IgD-negative memory B cell (primary cell): ENCODE results near the gene TSEN54. TPM values are rescaled to one million over a fixed set of nuclear protein-coding genes. Genes with fewer than 3 reads are reported as not detected.
A peak's percentile ranks its signal among the peaks of the same experiment; 100 is the strongest.

Experiments
- H3K27ac Mint-ChIP-seq, 3 donors: one replicate each; pipeline ENCODE4 v1.8.0; 2020 to 2022; ENCODE audit warnings: mild to moderate bottlenecking in 3 of 3, mixed read lengths in 3 of 3, moderate library complexity in 1 of 3
- H3K27me3 Mint-ChIP-seq: one replicate; pipeline ENCODE4 v1.8.0; 2021; ENCODE audit warnings: mixed read lengths
- H3K36me3 Mint-ChIP-seq: one replicate; pipeline ENCODE4 v1.8.0; 2020; ENCODE audit warnings: mild to moderate bottlenecking, mixed read lengths
- H3K4me1 Mint-ChIP-seq, 3 donors: one replicate each; pipeline ENCODE4 v1.8.0; 2020 to 2022; ENCODE audit warnings: mixed read lengths in 3 of 3, mild to moderate bottlenecking in 1 of 3
- H3K4me3 Mint-ChIP-seq, 4 donors: one replicate each; pipeline ENCODE4 v1.8.0; 2020 to 2022; ENCODE audit warnings: mild to moderate bottlenecking in 4 of 4, mixed read lengths in 4 of 4, moderate library complexity in 3 of 4
- H3K9me3 Mint-ChIP-seq, 3 donors: one replicate each; pipeline ENCODE4 v1.8.0; 2020 to 2021; ENCODE audit warnings: mixed read lengths in 3 of 3, mild to moderate bottlenecking in 1 of 3
- polyA plus RNA-seq: library from polyadenylated mRNA; unstranded; fragments of 300-500 nt; fragmentation: Illumina TruSeq; gene quantifications from one replicate; pipeline ENCODE4 v1.2.3, GENCODE V29; 2021

The TSEN54 gene
- polyA plus RNA-seq, 1 donor from 2014 or later = 34.9 TPM

DNA sequence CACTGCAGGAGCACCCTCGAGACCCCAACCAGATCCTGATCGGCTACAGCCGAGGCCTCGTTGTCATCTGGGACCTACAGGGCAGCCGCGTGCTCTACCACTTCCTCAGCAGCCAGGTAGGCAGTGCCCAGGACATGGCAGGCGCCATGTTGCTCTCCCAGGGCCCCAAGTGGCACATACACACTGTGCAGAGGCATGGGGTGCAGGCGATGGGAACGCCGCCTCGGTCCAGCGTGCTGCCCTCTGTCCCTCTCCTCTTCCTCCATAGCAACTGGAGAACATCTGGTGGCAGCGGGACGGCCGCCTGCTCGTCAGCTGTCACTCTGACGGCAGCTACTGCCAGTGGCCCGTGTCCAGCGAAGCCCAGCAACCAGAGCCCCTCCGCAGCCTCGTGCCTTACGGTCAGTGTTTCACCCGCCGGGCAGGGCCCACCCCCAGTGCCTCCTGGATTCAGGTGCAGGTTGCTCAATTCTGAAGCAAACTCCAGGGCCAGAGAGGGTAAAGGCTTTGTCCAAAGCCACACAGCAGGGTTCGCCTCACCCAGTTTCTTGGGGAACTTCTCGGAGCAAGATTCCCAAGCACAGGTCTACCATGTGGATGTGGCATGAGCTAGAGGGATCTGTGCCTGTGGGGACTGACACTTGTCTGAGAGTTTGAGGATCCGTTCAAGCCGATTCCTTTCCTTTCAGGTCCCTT is 46.9 kb downstream of the TSEN54 start:
- Mint-ChIP-seq H3K27ac (no peak overlapping the region), H3K4me3 (no peak overlapping the region), H3K36me3 (peaks cover 2% of the 10 kb centered on the region), H3K27me3 (no peaks in the 10 kb centered on the region), H3K9me3 (no peaks in the 10 kb centered on the region), H3K4me1 (peaks cover 9 to 11% (median 10%) of the 10 kb centered on the region in 3 donors)

GRCh38 chr17:75564195-75564594 is 47.9 kb downstream of the TSEN54 start:
- Mint-ChIP-seq H3K36me3 (peaks cover 2% of the 10 kb centered on the region), H3K27ac (no peak overlapping the region), H3K9me3 (no peaks in the 10 kb centered on the region), H3K4me1 (peaks cover 9 to 11% (median 10%) of the 10 kb centered on the region in 3 donors), H3K27me3 (no peaks in the 10 kb centered on the region), H3K4me3 (no peak overlapping the region)

GRCh38 chr17:75565066-75565465 is 48.7 kb downstream of the TSEN54 start:
- Mint-ChIP-seq H3K27me3 (no peaks in the 10 kb centered on the region), H3K4me3 (no peak overlapping the region), H3K27ac (no peak overlapping the region), H3K36me3 (peaks cover 2% of the 10 kb centered on the region), H3K4me1 (peaks cover 9 to 11% (median 10%) of the 10 kb centered on the region in 3 donors), H3K9me3 (no peaks in the 10 kb centered on the region)

DNA sequence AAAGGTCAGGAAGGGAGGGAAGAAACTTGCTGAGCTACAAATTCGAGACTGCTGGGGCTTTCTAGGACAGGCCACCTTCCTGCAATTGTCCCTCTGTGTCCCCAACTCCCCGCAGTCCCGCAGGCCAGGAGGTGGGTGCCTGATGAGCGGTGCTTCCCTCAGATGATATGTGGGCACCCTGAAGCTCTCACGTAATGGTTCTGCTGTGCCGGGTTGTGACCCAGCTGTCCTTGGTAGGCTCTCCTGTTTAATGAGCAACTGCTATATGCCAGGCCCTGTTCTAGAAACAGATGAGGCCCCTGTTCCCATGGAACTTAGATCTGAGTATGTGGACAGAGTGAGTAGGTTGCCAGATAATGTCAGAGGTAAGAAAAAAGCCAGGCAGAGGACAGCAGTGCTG is 49.3 kb downstream of the TSEN54 start:
- Mint-ChIP-seq H3K27ac (no peak overlapping the region), H3K4me1 (peaks cover 9 to 11% (median 10%) of the 10 kb centered on the region in 3 donors), H3K4me3 (peak overlapping the region in 1 of 4 donors; percentile 65), H3K9me3 (no peaks in the 10 kb centered on the region), H3K27me3 (no peaks in the 10 kb centered on the region), H3K36me3 (peaks cover 2% of the 10 kb centered on the region)

DNA sequence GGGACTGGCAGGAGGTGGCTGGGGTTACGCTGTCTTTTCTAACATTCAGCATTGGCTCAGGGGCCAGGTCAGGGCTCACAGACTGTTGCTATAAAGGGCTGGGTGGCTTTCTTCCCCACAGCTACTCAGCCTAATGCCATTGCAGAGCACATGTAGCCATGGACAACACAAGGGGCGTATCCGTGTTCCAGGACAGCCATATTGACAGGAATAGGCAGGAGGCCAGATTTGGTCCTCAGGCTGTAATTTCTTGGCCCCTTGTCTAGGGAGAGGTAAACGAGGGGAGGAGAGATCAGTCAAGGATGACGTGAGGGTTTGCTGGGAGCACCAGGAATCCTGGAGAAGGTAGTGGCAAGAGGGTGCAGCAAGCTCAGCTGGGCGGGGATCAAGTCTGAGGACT is 50.1 kb downstream of the TSEN54 start:
- Mint-ChIP-seq H3K27ac (peak overlapping the region in 2 of 3 donors; percentile 55 to 78), H3K9me3 (no peaks in the 10 kb centered on the region), H3K36me3 (peaks cover 5% of the 10 kb centered on the region), H3K27me3 (no peaks in the 10 kb centered on the region), H3K4me1 (peaks cover 13 to 16% (median 15%) of the 10 kb centered on the region in 3 donors), H3K4me3 (peak overlapping the region in 2 of 4 donors; percentile 7 to 72)

DNA sequence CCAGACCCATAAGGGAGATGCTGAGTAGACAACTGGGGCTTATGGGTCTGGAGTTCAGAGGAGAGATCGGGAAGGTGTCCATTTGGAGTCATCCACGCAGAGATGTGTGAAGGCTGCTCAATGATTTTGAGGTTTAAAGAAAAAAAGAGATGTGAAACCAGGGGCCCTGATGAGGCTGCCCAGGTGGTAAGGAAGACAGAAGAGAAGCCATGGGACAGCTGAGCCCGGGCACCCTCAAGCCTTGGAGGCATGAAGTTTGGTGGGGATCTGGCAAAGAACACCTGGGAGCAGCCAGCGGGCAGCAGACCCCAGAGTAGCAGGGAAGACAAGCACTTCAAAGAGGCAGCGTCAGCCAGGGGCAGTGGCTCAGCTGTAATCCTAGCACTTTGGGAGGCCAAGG is 50.5 kb downstream of the TSEN54 start:
- H3K36me3 Mint-ChIP-seq = peaks cover 5% of the 10 kb centered on the region
- no peaks in the 10 kb centered on the region for H3K9me3 Mint-ChIP-seq
- no peaks in the 10 kb centered on the region for H3K27me3 Mint-ChIP-seq
- H3K4me3 Mint-ChIP-seq = peak overlapping the region in 3 of 4 donors; percentile 7 to 72 (median 53)
- peak overlapping the region in 2 of 3 donors; percentile 55 to 78 for H3K27ac Mint-ChIP-seq
- H3K4me1 Mint-ChIP-seq = peaks cover 14 to 17% (median 16%) of the 10 kb centered on the region in 3 donors

DNA sequence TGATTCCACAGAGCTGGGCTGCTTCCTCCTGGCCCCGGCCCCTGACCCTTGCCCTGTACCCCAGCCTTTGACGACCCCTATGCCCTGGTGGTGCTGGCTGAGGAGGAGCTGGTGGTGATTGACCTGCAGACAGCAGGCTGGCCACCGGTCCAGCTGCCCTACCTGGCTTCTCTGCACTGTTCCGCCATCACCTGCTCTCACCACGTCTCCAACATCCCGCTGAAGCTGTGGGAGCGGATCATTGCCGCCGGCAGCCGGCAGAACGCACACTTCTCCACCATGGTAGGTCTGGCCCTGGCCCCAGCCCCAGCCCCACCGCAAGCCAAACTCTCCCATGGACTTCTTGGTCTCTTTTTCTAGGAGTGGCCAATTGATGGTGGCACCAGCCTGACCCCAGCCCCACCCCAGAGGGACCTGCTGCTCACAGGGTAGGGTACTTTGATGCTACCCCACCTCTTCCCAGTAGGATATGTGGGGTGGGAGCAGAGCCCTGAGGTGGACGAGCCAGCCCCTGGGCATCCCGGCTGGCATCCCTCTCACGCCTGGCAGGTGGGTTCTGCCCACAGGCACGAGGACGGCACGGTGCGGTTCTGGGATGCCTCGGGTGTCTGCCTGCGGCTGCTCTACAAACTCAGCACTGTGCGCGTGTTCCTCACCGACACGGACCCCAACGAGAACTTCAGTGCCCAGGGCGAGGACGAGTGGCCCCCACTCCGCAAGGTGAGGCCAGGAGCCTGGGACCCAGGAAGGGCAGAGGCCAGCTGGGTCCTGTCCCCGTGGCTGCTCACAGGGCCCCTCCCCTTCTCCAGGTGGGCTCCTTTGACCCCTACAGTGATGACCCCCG is 52.3 kb downstream of the TSEN54 start:
- H3K4me1 Mint-ChIP-seq = peaks cover 14 to 17% (median 16%) of the 10 kb centered on the region in 3 donors
- H3K9me3 Mint-ChIP-seq = no peaks in the 10 kb centered on the region
- H3K4me3 Mint-ChIP-seq = no peak overlapping the region

DNA sequence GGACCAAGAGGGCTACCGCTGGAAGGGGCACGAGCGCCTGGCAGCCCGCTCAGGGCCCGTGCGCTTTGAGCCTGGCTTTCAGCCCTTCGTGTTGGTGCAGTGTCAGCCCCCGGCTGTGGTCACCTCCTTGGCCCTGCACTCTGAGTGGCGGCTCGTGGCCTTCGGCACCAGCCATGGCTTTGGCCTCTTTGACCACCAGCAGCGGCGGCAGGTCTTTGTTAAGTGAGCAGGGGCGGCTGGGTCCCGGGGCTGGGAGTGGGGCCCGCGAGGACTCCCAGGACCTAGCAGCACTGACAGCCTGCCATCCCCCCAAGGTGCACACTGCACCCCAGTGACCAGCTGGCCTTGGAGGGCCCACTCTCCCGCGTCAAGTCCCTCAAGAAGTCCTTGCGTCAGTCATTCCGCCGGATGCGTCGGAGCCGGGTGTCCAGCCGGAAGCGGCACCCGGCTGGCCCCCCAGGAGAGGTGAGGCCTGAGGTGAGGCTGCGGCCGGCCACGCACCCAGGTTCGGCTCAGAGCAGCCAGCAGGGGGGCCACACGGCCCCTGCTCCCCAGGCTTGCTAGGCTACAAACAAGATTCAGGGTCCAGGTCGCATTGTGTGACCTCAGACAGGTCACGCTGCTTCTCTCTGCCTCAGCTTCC is 53.8 kb downstream of the TSEN54 start:
- Mint-ChIP-seq H3K27ac (peak overlapping the region in 2 of 3 donors; percentile 96 to 99), H3K4me3 (peak overlapping the region in 1 of 4 donors; percentile 60), H3K36me3 (peaks cover 7% of the 10 kb centered on the region), H3K9me3 (no peaks in the 10 kb centered on the region), H3K27me3 (no peaks in the 10 kb centered on the region), H3K4me1 (peaks cover 14 to 17% (median 16%) of the 10 kb centered on the region in 3 donors)

More for the DNA sequence above, 52.3 kb downstream of the TSEN54 start:
- Mint-ChIP-seq H3K27me3 (no peaks in the 10 kb centered on the region), H3K36me3 (peaks cover 7% of the 10 kb centered on the region), H3K27ac (peak overlapping the region in 2 of 3 donors; percentile 39 to 53)

DNA sequence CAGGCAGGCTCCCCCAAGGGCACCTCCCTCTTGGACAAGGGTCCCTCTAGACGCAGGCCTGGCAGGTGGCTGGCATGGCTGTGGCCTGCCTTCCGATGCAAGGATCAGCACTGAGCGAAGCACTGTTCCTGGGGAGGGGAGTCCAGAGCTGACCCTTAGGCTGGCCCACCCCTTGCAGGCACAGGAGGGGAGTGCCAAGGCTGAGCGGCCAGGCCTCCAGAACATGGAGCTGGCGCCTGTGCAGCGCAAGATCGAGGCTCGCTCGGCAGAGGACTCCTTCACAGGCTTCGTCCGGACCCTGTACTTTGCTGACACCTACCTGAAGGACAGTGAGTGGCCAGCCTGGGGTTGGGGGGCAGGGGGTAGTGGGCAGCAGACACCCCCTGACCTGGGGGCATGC is 54.4 kb downstream of the TSEN54 start:
- Mint-ChIP-seq H3K27ac (peak overlapping the region; percentile 63 to 99 (median 96)), H3K9me3 (no peaks in the 10 kb centered on the region), H3K27me3 (no peaks in the 10 kb centered on the region), H3K4me1 (peaks cover 14 to 17% (median 16%) of the 10 kb centered on the region in 3 donors), H3K4me3 (peak overlapping the region in 3 of 4 donors; percentile 28 to 91 (median 60)), H3K36me3 (peaks cover 11% of the 10 kb centered on the region)

DNA sequence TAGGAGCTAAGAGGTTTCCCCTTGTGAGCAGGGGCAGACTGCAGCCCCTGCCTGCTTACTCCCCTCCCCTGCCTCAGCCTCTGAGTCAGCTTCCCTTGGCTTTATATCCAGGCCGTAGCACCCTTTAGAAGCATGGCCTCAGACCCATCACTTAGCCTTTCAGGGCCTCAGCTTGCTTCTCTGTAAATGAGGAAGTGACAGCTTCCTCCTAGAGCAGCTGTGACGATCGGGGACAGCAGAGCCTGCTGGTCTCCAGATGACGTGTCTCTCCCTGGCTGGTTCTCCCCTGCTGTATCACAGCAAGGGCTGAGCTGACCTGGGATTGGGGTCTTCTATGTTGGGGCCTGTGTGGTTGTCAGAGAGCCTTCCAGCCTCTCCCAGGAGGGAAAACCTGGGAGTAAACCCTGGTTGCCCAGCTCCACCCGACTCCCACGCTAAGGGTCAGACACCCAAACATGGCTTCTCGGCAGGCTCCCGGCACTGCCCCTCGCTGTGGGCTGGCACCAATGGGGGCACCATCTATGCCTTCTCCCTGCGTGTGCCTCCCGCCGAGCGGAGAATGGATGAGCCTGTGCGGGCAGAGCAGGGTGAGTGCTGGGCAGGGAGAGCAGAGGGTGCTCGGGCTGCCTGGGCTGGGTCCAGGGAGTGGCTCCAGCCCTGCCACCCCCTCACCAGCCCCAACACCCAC is 55.0 kb downstream of the TSEN54 start:
- peaks cover 12 to 15% (median 12%) of the 10 kb centered on the region in 3 donors for H3K4me1 Mint-ChIP-seq
- peaks cover 12% of the 10 kb centered on the region for H3K36me3 Mint-ChIP-seq
- H3K27ac Mint-ChIP-seq = peak overlapping the region; percentile 63 to 99 (median 96)
- no peaks in the 10 kb centered on the region for H3K27me3 Mint-ChIP-seq
- H3K9me3 Mint-ChIP-seq = no peaks in the 10 kb centered on the region
- H3K4me3 Mint-ChIP-seq = peak overlapping the region in 3 of 4 donors; percentile 89 to 91 (median 89)

DNA sequence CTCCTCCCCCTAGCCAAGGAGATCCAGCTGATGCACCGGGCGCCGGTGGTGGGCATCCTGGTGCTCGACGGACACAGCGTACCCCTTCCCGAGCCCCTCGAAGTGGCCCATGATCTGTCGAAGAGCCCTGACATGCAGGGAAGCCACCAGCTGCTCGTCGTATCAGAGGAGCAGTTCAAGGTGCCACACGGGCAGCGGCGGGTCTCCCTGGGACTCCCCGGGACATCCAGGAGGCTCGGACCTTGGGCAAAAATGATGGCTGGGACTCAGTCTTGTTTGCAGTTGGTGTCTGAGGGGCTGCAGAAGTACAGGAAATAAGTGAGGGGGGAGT is 55.5 kb downstream of the TSEN54 start:
- H3K9me3 Mint-ChIP-seq = no peaks in the 10 kb centered on the region
- H3K36me3 Mint-ChIP-seq = peaks cover 11% of the 10 kb centered on the region
- H3K27me3 Mint-ChIP-seq = no peaks in the 10 kb centered on the region
- H3K4me1 Mint-ChIP-seq = peaks cover 7 to 10% (median 7%) of the 10 kb centered on the region in 3 donors
- peak overlapping the region in 1 of 3 donors; percentile 99 for H3K27ac Mint-ChIP-seq
- H3K4me3 Mint-ChIP-seq = peak overlapping the region in 1 of 4 donors; percentile 23

- no peak overlapping the region for H3K27ac Mint-ChIP-seq
Observed at GRCh38 chr17:75572713-75573539, 56.6 kb downstream of the TSEN54 start.

GRCh38 chr17:75573540-75573957 is 57.2 kb downstream of the TSEN54 start:
- Mint-ChIP-seq H3K9me3 (no peaks in the 10 kb centered on the region), H3K27me3 (no peaks in the 10 kb centered on the region), H3K36me3 (peaks cover 10% of the 10 kb centered on the region), H3K4me3 (no peak overlapping the region), H3K4me1 (peaks cover 5 to 7% (median 6%) of the 10 kb centered on the region in 3 donors), H3K27ac (peak overlapping the region in 1 of 3 donors; percentile 94)

More at GRCh38 chr17:75572713-75573539, 56.6 kb downstream of the TSEN54 start:
- peak overlapping the region in 1 of 4 donors; percentile 8 for H3K4me3 Mint-ChIP-seq
- H3K36me3 Mint-ChIP-seq = peaks cover 10% of the 10 kb centered on the region
- H3K9me3 Mint-ChIP-seq = no peaks in the 10 kb centered on the region
- no peaks in the 10 kb centered on the region for H3K27me3 Mint-ChIP-seq
- peaks cover 5 to 7% (median 6%) of the 10 kb centered on the region in 3 donors for H3K4me1 Mint-ChIP-seq
